ENCODE results near the gene MARCHF3.
"Not testable (repeated sequence)": the region's sequence is repeated elsewhere in the genome, so short reads cannot be mapped to it uniquely, and the experiment has no call there.

Gene MARCHF3

DNA sequence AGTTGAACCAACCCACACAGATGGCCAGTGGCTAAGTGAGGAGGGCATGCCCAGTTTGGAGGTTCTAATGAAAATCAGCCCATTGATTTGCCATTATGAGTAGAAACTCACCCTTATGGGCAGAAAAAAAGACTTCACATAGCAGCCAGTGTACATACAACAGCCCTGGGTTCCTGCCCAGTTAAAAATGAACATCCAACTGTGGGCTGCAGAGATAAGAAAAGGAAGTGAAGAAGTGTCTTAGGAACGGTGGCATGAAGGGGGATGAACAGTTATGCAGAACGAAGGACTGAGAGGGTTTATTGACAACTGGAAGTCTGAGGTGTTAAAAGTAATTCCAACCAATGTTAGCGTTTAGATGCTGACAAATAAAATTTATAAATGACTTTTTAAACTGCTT is 118.4 kb downstream of the MARCHF3 start:
- DNase-seq = no peak

DNA sequence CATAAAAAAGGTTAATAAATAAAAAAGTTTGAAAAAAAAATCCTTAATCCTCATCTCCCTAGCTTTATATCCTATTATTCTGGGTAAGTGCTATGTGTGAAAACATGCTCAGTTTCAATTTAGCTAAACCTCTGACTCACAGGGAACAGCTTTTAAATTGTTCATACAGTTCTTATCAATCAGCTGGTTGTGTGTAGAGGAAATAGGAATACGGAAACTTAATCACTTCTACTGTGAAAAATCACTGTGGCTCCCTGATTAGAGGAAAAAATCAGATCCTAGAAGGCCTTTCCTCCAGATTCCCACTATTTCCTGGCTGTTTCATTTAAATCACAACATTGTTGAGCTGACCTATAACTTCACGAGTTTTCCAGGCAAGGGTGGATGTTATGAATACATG is 120.5 kb downstream of the MARCHF3 start:
- no peak for DNase-seq

DNA sequence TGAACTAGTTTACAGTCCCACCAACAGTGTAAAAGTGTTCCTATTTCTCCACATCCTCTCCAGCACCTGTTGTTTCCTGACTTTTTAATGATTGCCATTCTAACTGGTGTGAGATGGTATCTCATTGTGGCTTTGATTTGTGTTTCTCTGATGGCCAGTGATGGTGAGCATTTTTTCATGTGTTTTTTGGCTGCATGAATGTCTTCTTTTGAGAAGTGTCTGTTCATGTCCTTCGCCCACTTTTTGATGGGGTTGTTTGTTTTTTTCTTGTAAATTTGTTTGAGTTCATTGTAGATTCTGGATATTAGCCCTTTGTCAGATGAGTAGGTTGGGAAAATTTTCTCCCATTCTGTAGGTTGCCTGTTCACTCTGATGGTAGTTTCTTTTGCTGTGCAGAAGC is 126.0 kb downstream of the MARCHF3 start:
- DNase-seq = not testable (repeated sequence)

DNA sequence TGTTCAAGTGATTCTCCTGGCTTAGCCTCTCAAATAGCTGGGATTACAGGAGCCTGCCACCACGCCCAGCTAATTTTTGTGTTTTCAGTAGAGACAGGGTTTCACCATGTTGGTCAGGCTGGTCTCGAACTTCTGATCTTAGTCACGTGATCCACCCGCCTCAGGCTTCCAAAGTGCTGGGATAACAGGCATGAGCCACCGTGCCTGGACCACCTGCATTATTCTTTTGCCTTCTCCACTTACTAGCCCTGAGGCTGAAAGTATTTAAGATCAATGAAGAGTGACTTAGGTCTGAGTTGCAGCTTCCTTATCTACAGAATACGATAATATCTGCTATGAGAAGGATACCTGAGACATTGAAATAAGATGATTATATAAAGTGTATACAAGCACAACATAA is 129.6 kb downstream of the MARCHF3 start:
- DNase-seq = no peak

DNA sequence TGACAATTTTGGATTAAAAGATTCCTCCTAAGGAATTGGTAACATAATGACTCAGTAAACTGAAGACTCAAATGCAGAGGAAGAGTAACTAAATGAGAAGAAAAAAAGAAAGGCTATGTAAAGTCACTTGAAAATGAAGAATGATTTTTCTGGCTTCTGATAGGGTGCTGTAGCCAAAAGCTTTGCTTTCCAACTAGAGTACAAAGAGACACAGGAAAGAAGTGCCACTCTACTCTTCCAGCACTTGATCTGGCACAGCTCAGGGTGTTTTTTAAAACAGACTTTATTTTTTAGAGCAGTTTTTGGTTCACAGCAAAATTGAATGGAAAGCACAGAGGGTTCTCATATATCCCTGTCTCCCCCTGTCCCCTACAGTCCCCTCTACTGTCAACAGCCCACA is 130.9 kb downstream of the MARCHF3 start:
- DNase-seq = no peak

DNA sequence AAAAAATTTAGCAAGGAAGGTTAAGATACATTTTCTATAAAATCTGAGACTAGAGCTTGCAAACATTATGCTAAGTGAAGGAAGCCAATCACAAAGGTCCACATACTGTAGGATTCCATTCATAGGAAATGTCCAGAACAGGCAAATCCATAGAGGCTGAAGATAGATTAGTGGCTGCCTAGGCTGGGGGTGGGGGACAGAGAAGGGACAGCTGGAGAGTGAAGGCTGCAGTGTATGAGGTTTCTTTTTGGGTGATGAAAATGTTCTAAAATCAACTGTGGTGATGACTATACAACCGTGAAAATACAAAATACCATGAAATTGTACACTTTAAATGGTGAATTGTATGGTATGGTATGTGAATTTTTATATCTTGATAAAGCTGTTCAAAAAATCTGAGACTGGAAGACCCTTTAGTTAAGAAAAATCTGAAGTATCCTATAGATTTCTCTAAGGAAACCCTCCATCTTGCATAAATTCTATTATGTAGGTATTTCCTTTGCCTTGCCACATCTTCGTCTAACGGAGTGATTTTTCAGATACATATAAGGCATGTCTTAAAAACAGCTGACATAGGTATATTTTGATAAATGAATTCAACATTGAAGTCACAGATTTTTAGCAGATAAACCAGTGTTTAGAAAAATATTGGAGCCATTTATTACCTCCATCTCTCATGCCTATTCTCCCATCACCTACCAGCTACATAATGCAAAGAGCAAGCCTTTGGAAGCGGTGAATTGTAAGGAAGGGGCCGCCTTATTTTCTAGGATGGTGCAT is 132.3 kb downstream of the MARCHF3 start:
- DNase-seq = no peak

DNA sequence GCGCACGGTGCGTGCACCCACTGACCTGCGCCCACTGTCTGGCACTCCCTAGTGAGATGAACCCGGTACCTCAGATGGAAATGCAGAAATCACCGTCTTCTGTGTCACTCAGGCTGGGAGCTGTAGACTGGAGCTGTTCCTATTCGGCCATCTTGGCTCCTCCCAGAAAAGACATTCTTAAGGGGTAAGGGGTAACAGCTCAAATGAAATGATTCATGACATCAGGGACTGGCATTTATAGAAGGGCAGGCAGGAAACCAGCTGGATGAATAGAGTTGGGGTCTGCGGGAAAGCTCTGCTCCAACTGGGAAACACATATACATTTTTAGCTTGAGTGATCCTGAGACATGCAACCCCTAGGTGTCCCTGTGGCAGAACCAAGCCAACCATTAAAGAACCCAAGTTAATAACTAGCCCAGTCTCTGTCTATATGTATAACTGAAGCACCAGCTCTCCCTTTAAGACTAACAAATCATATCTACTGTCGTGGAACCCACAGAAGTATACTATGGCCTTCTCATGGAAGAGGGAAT is 134.1 kb downstream of the MARCHF3 start:
- DNase-seq = no peak

DNA sequence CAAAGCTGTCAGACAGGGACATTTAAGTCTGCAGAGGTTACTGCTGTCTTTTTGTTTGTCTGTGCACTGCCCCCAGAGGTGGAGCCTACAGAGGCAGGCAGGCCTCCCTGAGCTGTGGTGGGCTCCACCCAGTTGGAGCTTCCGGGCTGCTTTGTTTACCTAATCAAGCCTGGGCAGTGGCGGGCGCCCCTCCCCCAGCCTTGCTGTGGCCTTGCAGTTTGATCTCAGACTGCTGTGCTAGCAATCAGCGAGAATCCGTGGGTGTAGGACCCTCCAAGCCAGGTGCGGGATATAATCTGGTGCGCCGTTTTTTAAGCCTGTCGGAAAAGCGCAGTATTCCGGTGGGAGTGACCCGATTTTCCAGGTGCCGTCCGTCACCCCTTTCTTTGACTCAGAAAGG is 134.6 kb downstream of the MARCHF3 start:
- not testable (repeated sequence) for DNase-seq

DNA sequence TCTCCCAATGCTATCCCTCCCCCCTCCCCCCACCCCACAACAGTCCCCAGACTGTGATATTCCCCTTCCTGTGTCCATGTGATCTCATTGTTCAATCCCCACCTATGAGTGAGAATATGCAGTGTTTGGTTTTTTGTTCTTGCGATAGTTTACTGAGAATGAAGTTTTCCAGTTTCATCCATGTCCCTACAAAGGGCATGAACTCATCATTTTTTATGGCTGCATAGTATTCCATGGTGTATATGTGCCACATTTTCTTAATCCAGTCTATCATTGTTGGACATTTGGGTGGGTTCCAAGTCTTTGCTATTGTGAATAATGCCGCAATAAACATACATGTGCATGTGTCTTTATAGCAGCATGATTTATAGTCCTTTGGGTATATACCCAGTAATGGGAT is 139.9 kb downstream of the MARCHF3 start:
- DNase-seq = not testable (repeated sequence)

DNA sequence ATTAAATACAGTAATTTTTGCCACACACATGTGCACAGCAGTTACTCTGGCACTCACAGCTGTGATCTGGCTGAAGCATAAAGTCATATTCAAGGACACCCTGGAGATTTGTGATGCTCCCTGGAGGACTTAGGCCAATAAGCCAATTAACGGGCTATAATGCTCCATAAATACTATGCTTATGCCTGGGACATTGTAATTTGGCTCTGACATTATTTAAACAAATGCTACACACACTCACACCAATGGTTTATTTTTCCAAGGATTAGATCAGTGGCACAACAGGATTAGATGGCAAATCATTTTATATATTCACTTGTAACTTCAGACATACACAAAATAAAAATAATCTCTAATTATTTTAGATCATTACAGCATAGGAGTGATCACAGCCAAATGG is 142.2 kb downstream of the MARCHF3 start:
- no peak for DNase-seq

DNA sequence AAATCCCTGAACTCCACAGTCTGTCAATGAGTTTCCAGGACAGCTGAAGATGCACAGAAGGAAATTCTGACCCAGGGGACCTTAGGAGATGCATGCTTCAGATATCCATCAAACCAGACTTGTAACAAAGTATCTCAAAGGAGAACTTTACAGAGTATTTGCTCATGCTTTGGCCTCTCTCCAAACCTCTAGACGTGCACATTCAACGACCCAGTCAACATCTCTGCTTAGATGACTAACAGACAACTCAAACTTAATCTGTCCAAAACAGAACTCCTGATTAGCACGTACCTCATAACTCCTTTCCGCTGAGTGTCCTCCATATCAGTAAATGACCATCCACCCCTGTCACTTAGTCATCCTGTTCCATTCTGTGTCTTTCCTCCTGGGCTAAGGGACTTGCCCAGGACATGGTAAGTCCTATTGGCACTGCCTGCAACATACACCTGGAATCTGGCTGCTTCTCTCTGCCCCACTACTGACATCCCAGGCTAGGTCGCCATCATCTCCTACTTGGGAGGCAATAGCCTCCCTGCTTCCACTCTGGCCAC is 146.0 kb downstream of the MARCHF3 start:
- no peak for DNase-seq

DNA sequence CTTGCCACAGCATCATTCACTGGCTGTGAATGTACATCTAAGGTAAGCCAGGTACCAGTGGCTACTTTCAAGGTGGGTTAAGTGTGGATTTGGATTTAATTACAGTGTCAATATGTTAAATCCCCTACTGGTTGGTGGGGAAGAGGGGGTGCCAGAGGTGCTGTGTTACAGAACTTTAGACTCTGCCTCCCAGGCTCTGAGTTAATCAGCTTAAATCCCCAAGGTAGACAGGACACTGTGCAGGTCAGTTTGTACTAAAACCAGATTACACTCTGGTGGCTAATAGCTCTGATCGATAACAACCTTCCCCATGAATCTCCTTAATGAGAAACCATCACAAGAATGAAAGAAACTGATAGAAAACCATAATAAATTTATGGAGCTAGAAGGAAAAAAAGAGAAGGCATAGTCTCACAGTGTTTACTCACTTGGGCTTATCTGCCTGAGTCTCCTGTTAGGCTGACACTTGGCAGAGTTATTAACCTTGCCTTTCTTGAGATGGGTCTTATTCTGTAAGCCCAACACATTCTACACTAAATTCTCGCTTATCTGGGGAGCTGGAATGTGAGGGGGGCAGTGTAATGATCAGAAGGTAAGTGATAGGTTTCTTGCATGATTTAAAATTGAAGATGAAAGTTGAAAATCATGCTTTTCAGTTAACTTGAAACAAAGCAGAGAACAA is 146.7 kb downstream of the MARCHF3 start:
- no peak for DNase-seq

DNA sequence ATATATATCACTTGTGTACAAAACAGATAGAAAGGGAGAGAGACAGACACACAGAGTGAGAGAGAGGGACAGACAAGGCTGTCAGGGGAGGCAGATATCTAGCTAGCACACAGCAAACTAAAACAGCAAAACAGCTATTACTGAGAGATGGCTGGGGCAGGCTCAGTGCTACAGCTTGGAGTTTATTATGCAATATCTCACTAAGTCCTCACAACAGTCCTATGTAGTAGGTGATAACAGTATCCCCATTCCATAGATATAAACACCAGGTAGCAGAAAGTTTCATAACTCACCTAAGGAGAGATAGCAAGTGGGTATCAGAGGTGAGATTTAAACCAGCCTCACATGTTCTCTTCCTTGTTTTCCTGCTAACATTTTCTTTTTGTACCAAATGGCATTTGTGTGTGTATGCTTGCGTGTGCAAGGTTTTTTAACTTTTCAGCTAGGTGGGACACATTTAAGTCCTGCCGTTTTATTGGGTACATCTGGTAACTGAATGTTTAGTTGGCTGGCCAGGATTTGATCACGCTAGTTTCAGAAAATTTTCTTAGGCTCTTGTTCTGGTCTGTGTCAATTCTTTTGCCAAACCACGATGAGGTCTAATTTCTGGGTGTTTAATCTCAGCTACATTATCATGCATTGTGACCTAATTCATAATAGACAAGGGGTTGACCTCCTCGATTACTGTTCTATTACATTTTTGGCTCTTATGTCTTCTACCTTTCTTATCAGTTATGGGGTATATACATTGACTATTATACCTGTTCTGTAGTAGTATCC is 148.3 kb downstream of the MARCHF3 start:
- no peak for DNase-seq

DNA sequence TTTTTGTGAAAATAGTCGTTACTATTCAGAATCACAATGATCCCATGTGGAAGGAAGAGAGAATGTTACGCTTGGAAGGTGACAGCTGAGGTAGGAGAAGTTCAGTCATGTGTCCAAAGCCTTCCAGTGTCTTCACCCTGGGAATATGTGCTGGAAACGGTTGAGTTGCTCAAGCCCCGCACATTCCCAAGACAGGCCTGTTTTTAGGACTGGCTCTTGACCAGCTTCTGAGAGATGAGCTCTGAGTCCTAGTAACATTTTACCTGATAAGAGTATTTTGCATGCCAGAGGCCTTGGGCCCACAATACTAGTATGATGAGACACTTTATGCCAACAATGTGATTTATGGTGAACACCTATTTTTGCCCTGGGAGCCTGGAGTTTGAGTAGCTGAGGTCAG is 151.7 kb downstream of the MARCHF3 start:
- no peak for DNase-seq

DNA sequence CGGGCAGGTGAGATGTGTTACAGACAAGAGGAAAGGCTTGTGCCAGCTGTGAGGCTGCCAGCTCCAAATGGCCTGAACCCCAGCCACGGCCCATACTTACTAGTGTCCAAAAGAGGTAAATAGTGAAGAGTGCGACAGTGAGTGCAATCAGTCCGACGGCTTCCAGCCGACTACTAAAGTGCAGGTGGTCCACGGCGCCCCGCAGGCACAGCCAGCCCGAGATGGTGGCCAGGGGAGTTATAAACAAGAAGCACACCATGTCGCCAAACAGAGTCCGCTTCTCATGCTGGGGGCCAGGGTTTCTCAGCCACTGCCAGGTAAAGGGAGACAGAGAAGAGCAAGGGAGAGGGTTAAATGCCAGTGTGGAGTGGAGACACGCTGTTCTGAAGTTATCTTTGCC is 152.3 kb downstream of the MARCHF3 start:
- DNase-seq = no peak

DNA sequence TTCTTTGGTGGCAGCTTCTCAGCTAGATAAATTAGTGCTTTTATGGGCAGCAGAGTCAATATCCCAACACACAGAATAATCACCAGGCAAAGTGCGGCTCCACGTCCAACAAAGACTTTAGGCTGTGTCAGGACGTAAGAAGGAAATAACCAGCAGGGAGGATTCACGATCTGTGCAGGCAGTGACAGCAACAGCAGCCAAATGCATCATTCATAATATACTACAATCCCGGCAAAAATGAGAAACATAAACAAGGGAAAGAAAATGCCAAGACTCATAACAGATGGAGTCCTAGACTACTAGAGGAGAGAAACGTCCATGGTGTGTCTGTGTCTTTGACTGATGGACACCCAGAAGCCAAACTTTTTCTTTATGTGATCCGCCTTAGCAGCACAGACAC is 152.8 kb downstream of the MARCHF3 start:
- DNase-seq = no peak

DNA sequence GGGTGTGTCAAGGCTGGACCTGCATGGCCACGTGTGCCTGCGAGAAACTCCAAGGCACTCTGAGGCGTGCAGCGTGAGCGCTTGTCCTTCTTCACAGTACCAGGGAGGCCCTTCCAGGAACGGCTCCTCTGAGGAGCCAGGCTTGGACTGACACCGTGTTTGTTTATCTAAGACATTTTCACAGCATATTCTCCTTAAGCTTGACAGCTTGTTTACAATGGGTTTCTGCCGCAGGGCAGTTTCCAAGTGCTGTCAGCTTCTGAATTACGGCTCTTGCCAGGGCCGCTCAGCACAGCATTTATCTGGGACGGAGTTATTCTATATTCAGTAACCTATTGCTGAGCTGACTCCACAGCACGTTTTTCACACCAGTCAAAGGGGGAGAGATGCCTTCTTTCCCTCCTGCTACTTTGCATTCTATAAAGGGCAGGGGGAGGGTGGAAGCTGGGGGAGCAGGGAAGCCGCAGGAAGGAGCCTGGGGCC is 155.0 kb downstream of the MARCHF3 start:
- peak; percentile 5 for DNase-seq

DNA sequence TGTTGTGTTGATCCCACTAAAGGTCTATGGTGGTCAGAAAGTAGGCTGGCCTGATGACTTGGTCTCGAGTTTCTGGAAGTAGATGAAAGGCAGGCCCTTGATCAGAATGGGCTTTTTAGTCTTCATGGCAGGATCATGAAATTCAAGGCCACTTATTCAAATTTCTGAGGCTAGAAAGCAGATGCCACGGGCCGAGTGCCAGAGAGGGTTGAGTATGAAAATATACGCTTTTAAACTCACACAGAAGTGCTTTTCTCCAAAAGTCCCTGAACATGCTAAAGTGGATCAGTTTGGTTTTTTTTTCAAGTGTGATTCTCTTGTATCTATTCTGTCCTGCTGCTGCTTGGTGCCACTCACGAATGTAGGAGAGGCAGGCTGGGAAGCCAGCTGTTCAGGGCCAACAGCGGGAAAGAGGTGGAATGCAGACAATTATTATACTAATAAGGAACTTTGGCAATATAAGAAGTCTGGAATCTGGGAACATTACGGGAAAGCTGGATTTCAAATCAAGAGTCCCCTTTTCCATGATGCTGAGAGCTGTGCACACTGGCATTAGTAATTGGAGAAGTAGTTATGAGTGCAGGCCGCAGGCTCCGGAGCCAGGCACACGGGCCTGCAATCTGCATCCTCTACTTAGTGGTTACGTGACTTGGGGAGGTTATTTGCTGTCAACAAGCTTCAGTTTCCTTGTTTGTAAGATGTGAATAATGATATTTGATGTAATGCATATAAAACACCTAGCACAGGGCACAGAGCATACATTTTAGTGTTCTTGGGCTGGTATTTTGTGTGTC is 157.6 kb downstream of the MARCHF3 start:
- DNase-seq = no peak

DNA sequence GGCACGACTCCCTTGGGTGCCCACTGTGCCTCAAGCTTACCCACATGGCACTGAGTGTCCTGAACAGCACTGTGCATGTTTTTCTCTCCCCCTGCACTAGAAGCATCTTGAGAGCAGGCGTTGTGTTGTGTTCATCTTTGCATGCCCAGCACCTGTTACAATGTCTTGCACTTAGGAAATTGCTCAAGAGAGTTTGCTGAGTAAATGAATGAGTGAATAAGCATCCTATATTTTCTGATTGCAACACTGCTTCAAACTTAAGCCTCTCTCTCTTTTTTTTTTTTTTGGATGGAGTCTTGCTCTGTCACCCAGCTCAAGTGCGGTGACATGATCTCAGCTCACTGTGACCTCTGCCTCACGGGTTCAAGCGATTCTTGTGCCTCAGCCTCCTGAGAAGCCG is 158.9 kb downstream of the MARCHF3 start:
- no peak for DNase-seq

DNA sequence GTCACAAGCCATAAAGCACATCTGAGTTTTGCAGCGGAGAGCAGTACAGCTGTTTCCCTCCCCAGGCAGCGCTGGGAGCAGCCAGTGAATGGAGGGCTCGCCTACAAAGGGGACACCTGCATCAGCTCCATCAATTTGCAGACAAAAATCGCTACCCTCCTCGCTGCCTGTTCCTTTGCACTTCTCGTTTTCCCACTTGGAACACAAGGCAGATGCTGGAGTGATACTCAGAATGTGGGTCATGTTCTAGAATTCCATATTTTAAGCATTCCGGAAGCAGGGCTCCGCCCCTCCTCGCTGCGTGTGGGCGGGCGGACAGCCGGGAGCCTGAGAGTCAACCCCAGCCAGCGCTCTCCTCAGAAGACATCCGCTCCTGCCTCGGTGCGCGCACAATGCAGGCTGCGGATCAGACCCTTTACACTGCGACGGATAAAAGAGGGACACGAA is 161.3 kb downstream of the MARCHF3 start:
- peak; percentile 69 for DNase-seq

DNA sequence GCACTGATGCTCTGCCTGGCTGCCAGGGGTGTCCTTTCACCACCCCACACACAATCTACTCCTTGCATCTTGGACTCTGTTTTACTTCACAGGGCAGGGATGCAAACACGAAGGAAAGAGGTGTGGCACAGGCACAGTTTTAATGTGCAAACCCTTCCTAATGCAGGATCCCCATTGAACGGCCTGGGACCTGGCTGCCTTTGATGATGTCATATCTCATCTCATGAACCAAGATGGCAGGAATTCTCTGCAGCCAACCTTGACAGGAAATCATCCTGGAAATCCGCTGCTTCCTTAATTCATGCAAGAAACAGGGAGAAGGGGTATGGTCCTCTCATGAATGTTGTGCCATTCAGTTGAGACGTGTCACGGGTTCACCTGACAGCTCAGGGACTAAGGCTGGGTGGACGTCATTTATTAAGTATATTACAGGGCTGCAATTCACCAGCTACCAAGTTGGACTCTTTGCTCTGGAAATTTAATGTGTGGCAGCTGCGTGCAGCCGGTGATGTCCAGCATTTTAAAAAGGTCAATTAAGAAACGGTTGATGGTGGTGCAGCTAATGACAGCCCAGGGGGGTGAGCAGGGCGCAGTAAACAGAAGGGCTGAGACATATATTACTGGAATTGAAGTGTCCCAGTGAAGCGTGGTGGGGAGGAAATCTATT is 161.9 kb downstream of the MARCHF3 start:
- no peak for DNase-seq
